ENCODE data around the gene WAC. TPM values are rescaled to one million over a fixed set of nuclear protein-coding genes. Genes with fewer than 3 reads are reported as not detected.

WAC gene
- total and polyA plus RNA-seq, 9 of the 15 experiments (the other 6 are each of a cell fraction or from before 2014, with no cell fraction given): 24.8 to 123 (median 78.2) TPM

GRCh38 chr10:28540145-28540544 is 7.2 kb downstream of the WAC start:
- ATAC-seq (no peak), DNase-seq (ENCODE audit: extremely low read depth in 1 of 4, low spot score in 3 of 4) (no peak), FAIRE-seq (no peak)
- intact Hi-C loops (cut with micrococcal nuclease): no loop called here
- Histone ChIP-seq H3K27me3 (ENCODE audit: control insufficient read depth in 2 of 2, insufficient read depth in 2 of 2, low read length in 2 of 2) (no peaks in the 10 kb centered on the region), H3K36me3 (ENCODE audit: control insufficient read depth, insufficient read depth, low read length) (peaks cover 100% of the 10 kb centered on the region), H3K9me3 (replicated peaks; ENCODE audit: control insufficient read depth, insufficient read depth, low read depth, low read length) (no peaks in the 10 kb centered on the region), H3K9me1 (ENCODE audit: control insufficient read depth, insufficient read depth, low read length) (no peaks in the 10 kb centered on the region), H3K9ac (ENCODE audit: insufficient read depth in 1 of 2, low read depth in 2 of 2, low read length in 2 of 2) (no peak overlapping the region), H3K4me2 (ENCODE audit: insufficient read depth, low read length) (no peak overlapping the region), H2AFZ (ENCODE audit: low read depth, low read length) (no peak overlapping the region), H3K79me2 (ENCODE audit: control insufficient read depth, insufficient read depth, low read length) (peaks cover 98% of the 10 kb centered on the region), H3K4me1 (replicated peaks in 1 of 2; ENCODE audit: control insufficient read depth in 2 of 2, insufficient read depth in 2 of 2, low read length in 2 of 2) (peaks cover 4 to 5% of the 10 kb centered on the region in 2 experiments; a peak in 4 of 5 replicates), H4K20me1 (replicated peaks; ENCODE audit: control insufficient read depth, insufficient read depth, low read length) (peaks cover 4% of the 10 kb centered on the region; the same call in 1 of the 2 replicates), H3K4me3 (no peak overlapping the region), H3K27ac (ENCODE audit: extremely low read depth, low read depth, low read length) (no peak overlapping the region)
- TF ChIP-seq ZNF316 (IDR thresholded peaks at IDR 0.05): no peak
- no peak for TF ChIP-seq NEUROD1 (IDR thresholded peaks at IDR 0.05; ENCODE audit: borderline replicate concordance, low read depth, low read length, partially characterized antibody)
- TF ChIP-seq BCOR (IDR thresholded peaks at IDR 0.05): no peak
- TF ChIP-seq ZNF586 (CRISPR knock-in tag; conservative IDR thresholded peaks at IDR 0.05): no peak
- TF ChIP-seq TAF7 (tag; IDR thresholded peaks at IDR 0.05): no peak
- TF ChIP-seq RBM22 (IDR thresholded peaks at IDR 0.05; ENCODE audit: low read depth, low read length, poor library complexity, severe bottlenecking): peak; percentile 55
- no peak for TF ChIP-seq MBD2 (IDR thresholded peaks at IDR 0.05; ENCODE audit: borderline replicate concordance, low read depth)
- POLR2A ChIA-PET: no interaction called here
- in situ Hi-C loops (cut with MboI): no loop called here
- CTCF ChIA-PET (ENCODE audit: low intra/inter-chr PET ratio): no interaction called here
- 94% methylated on average over 3 of the region's 3 CpGs for WGBS (ENCODE audit: insufficient coverage, low coverage, missing lambda C conversion rate)
- no TSS peak for BruUV-seq (replicated peaks)

Measured in K562 (cell line).